ENCODE results near the gene ITPR1. TPM values are rescaled to one million over a fixed set of nuclear protein-coding genes. Genes with fewer than 3 reads are reported as not detected.

ITPR1 gene
- total and polyA plus RNA-seq, 2 of the 4 experiments (the other 2 are of a cell fraction): 1.8 to 5.7 TPM

GRCh38 chr3:4665197-4665596, 172.0 kb downstream of the ITPR1 start:
- peaks cover 1% of the 10 kb centered on the region; the same call in 1 of the 2 replicates for H3K36me3 ChIP-seq (ENCODE audit: control insufficient read depth, insufficient read depth, low read length)
- H4K91ac ChIP-seq (ENCODE audit: insufficient read depth, low read depth, low read length): no peak overlapping the region
- no peak overlapping the region for H2AFZ ChIP-seq (replicated peaks; ENCODE audit: low read length, poor library complexity)
- no peak overlapping the region for H3K27ac ChIP-seq (ENCODE audit: insufficient read depth, low read length)
- no peak overlapping the region for H2BK120ac ChIP-seq (ENCODE audit: low read depth, low read length)
- no peak overlapping the region for H3K4me3 ChIP-seq (ENCODE audit: insufficient read depth, low read depth, low read length)
- DNase-seq: no peak
- H3K9ac ChIP-seq (ENCODE audit: low read depth, low read length): no peak overlapping the region
- no peaks in the 10 kb centered on the region for H3K4me1 ChIP-seq (ENCODE audit: control insufficient read depth, insufficient read depth, low read length)
- H2BK20ac ChIP-seq (ENCODE audit: low read depth, low read length): no peak overlapping the region
- no peak overlapping the region for H3K14ac ChIP-seq (replicated peaks; ENCODE audit: low read depth, low read length)
- no peak overlapping the region for H3K4ac ChIP-seq (ENCODE audit: low read depth, low read length)
- no peak overlapping the region for H3K18ac ChIP-seq (ENCODE audit: low read depth, low read length)
- no peak overlapping the region for H3K56ac ChIP-seq (ENCODE audit: extremely low read depth, insufficient read depth, low read length)
- dilution Hi-C loops (cut with HindIII; ENCODE audit: low sequenced_read_pairs, unreplicated experiment): no loop called here
- H3K23ac ChIP-seq (ENCODE audit: low read depth, low read length): no peak overlapping the region
- in situ Hi-C loops (cut with MboI; ENCODE audit: low sequenced_read_pairs): no loop called here
- no peaks in the 10 kb centered on the region for H3K9me3 ChIP-seq (ENCODE audit: control insufficient read depth, insufficient read depth, low read length)
- H4K5ac ChIP-seq (ENCODE audit: low read depth, low read length): no peak overlapping the region
- no peaks in the 10 kb centered on the region for H4K20me1 ChIP-seq (ENCODE audit: insufficient read depth, low read length)
- H3K27me3 ChIP-seq (ENCODE audit: control insufficient read depth, insufficient read depth, low read length): no peaks in the 10 kb centered on the region
- no peak overlapping the region for H2BK5ac ChIP-seq (ENCODE audit: low read depth, low read length, poor library complexity, severe bottlenecking)
- intact Hi-C loops (cut with micrococcal nuclease): no loop called here
- no peaks in the 10 kb centered on the region for H3K79me1 ChIP-seq (ENCODE audit: low read depth in 1 of 2, low read length in 2 of 2)
- no TSS peak for BruUV-seq (replicated peaks)
- WGBS, 2 experiments (ENCODE audit: extremely low coverage in 2 of 2, insufficient read length in 1 of 2): no CpG with 5 or more reads among the region's 8 CpGs
- H2AK5ac ChIP-seq (ENCODE audit: low read depth, low read length): no peak overlapping the region
- no peak overlapping the region for H4K8ac ChIP-seq (ENCODE audit: low read depth in 2 of 2, low read length in 2 of 2)
- TF ChIP-seq MAFK (IDR thresholded peaks at IDR 0.05; ENCODE audit: low read depth, low read length) (no peak), RFX5 (IDR thresholded peaks at IDR 0.05; ENCODE audit: low read depth, low read length) (no peak), FOS (IDR thresholded peaks at IDR 0.05; ENCODE audit: low read depth, low read length) (no peak), POLR2A (IDR thresholded peaks at IDR 0.05; ENCODE audit: low read depth, low read length) (no peak), MAZ (IDR thresholded peaks at IDR 0.05; ENCODE audit: borderline replicate concordance, low read depth, low read length) (no peak), BHLHE40 (IDR thresholded peaks at IDR 0.05; ENCODE audit: low read depth, low read length) (no peak), RAD21 (IDR thresholded peaks at IDR 0.05; ENCODE audit: low read length) (no peak), CTCF (conservative IDR thresholded peaks at IDR 0.05; ENCODE audit: low read depth, low read length) (no peak), NFE2L2 (IDR thresholded peaks at IDR 0.05; ENCODE audit: low read depth, low read length) (no peak), MXI1 (IDR thresholded peaks at IDR 0.05; ENCODE audit: borderline replicate concordance, low read depth, low read length) (no peak), ELK1 (IDR thresholded peaks at IDR 0.05; ENCODE audit: borderline replicate concordance, low read depth, low read length) (no peak), CHD1 (IDR thresholded peaks at IDR 0.05; ENCODE audit: low read depth, low read length) (no peak), USF2 (IDR thresholded peaks at IDR 0.05; ENCODE audit: low read depth, low read length) (no peak), CEBPB (IDR thresholded peaks at IDR 0.05; ENCODE audit: low read depth, low read length) (no peak)
- POLR2A ChIA-PET (ENCODE audit: unreplicated experiment): no interaction called here
- CTCF ChIA-PET: interaction anchor here (1.0 kb wide), 1 partner anchor 315 kb away, joined by 3 read pairs; no protein-coding TSS in a partner anchor
- no peak overlapping the region for H2AK9ac ChIP-seq (replicated peaks; ENCODE audit: low read depth, low read length, poor library complexity)
- H3K9me1 ChIP-seq (ENCODE audit: insufficient read depth, low read length): no peaks in the 10 kb centered on the region
- no peak for ATAC-seq (ENCODE audit: low read depth)
- no peak overlapping the region for H2BK15ac ChIP-seq (ENCODE audit: low read depth, low read length)
- H3K4me2 ChIP-seq (ENCODE audit: low read depth, low read length): no peak overlapping the region
